GM12891 (cell line): ENCODE data around the gene FAM72A.
"Not testable (repeated sequence)": the region's sequence is repeated elsewhere in the genome, so short reads cannot be mapped to it uniquely, and the experiment has no call there.

Experiments
- POLR2A ChIP-seq: IDR thresholded peaks from 2 replicates; pipeline ENCODE4 v1.6.1; 2011; ENCODE audit warnings: low read depth, low read length, control low read depth
- POLR2AphosphoS5 ChIP-seq: IDR thresholded peaks from 2 replicates; pipeline ENCODE4 v1.6.1; 2011; ENCODE audit warnings: low read depth, low read length, control low read depth
- TAF1 ChIP-seq: IDR thresholded peaks from 2 replicates; pipeline ENCODE4 v1.6.1; 2011; ENCODE audit warnings: low read depth, low read length, control low read depth

GRCh38 chr1:206219514-206220331, 17.1 kb upstream of the FAM72A start:
- TF ChIP-seq POLR2AphosphoS5, POLR2A, TAF1: not testable (repeated sequence)
